ENCODE results near the gene GNAZ.

The GNAZ gene

GRCh38 chr22:23077627-23078461, 7.5 kb downstream of the GNAZ start:
- DNase-seq (ENCODE audit: low spot score): no peak

GRCh38 chr22:23078462-23078787, 8.1 kb downstream of the GNAZ start:
- DNase-seq (ENCODE audit: low spot score): no peak

GRCh38 chr22:23079240-23079768, 9.0 kb downstream of the GNAZ start:
- no peak for DNase-seq (ENCODE audit: low spot score)

- DNase-seq (ENCODE audit: low spot score): no peak
Observed at GRCh38 chr22:23079814-23080521, 9.6 kb downstream of the GNAZ start.

GRCh38 chr22:23080613-23081290, 10.4 kb downstream of the GNAZ start:
- no peak for DNase-seq (ENCODE audit: low spot score)

- no peak for DNase-seq (ENCODE audit: low spot score)
Observed at GRCh38 chr22:23082534-23083314, 12.4 kb downstream of the GNAZ start.

GRCh38 chr22:23083315-23084021, 13.1 kb downstream of the GNAZ start:
- no peak for DNase-seq (ENCODE audit: low spot score)

- no peak for DNase-seq (ENCODE audit: low spot score)
Observed at GRCh38 chr22:23084453-23085350, 14.4 kb downstream of the GNAZ start.

GRCh38 chr22:23085351-23085671, 15.0 kb downstream of the GNAZ start:
- DNase-seq (ENCODE audit: low spot score): no peak

- DNase-seq (ENCODE audit: low spot score): no peak
Observed at GRCh38 chr22:23085785-23086184, 15.5 kb downstream of the GNAZ start.

GRCh38 chr22:23086263-23086662, 15.9 kb downstream of the GNAZ start:
- DNase-seq (ENCODE audit: low spot score): no peak

- no peak for DNase-seq (ENCODE audit: low spot score)
Observed at GRCh38 chr22:23086787-23087186, 16.5 kb downstream of the GNAZ start.

- no peak for DNase-seq (ENCODE audit: low spot score)
Observed at GRCh38 chr22:23088199-23088604, 17.9 kb downstream of the GNAZ start.

GRCh38 chr22:23089010-23089409, 18.7 kb downstream of the GNAZ start:
- DNase-seq (ENCODE audit: low spot score): no peak

- no peak for DNase-seq (ENCODE audit: low spot score)
Observed at GRCh38 chr22:23089633-23090456, 19.5 kb downstream of the GNAZ start.

GRCh38 chr22:23090457-23090835, 20.1 kb downstream of the GNAZ start:
- DNase-seq (ENCODE audit: low spot score): no peak

- DNase-seq (ENCODE audit: low spot score): no peak
Observed at GRCh38 chr22:23091760-23092159, 21.4 kb downstream of the GNAZ start.

- no peak for DNase-seq (ENCODE audit: low spot score)
Observed at GRCh38 chr22:23092217-23092955, 22.1 kb downstream of the GNAZ start.
